HG02852 (cell line): ENCODE data around the gene AAMDC.

Experiments
- ATAC-seq: cut with Tn5 transposase; IDR thresholded peaks from one replicate; pipeline ENCODE4 v1.9.1; 2021; ENCODE audit warnings: mild to moderate bottlenecking, moderate library complexity; ENCODE audit not compliant: unreplicated experiment

Gene AAMDC

DNA sequence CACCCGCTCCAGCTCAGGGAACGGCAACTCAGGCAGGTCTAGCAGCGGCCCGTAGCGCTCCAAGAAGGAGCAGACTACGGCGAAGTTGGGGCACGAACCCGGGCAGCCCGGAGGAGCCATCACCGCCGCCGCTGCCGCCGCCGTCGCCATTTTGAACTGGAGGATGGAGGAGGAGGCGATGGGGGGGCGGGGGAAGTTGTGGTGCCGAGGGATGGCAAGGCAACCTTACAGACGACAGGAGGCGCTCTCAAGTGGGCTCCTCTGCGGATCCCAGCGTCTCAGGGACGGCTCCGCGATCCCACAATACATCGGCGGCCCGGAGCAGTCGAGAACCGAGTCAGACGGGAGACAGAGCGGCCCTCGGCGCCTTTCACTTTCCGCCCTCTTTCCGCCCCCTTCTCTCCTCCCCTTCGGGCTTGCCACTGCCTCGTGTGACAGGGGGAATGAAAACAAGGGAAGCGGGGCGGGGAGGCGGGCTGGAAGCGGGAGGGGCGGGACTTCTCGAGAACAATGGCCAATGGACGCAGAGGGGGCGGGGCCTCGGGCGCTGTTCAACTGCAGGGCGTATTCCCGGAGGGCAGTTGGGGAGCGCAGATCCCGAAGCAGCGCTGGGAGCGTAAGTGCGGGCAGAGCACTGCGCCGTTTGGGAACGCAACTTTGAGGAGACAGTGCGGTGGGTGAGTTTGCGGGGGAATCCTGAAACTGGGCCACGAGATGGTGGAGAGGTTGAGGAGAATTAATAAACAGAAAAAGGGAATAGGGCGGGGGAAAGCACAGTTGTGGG, at the start of gene AAMDC, which contains the start of gene RSF1:
Gene AAMDC, plus strand, starts transcription at position 580 of the 784 bp plus-strand sequence. CDS start 21,353 bp downstream, outside the sequence.
Gene RSF1, minus strand, starts transcription at position 158 of the 784 bp plus-strand sequence. Its CDS starts 8 bp downstream, at position 150.
- peak; percentile 83 for ATAC-seq

DNA sequence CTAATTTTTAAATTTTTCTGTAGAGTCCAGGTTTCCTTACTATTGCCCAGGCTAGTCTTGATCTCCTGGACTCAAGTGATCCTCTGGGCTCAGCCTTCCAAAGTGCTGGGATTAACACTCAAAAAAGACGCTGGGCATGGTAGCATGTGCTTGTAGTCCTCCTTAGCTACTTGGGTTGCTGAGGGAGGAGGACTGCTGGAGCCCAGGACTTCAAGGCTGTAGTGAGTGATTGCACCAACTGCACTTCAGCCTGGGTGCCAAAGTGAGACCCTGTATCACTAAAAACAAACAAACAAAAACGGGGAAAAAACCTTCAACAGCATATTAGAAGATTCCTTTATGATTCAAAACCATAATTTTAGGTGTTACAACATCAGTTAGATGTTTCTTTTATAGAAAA, 45.0 kb upstream of the AAMDC start:
- no peak for ATAC-seq

DNA sequence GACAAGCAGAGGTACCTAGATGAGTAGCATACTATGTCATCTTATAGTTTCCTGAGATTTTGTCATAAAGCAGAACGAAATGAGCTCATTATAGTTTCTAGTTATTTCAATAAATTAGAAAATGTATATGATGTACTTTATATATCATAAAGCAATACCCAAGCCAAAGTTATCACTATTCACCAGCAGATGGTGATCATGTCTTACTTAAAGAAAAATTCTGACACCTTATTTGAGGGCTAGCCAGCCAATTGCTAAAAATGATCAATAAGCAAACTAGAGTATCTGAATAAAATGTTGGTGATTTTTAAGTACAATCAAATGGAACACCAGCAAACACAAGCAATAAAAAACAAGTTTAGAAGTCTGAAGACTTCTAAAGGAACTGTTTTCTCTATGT, 44.5 kb upstream of the AAMDC start:
- ATAC-seq, result no peak

DNA sequence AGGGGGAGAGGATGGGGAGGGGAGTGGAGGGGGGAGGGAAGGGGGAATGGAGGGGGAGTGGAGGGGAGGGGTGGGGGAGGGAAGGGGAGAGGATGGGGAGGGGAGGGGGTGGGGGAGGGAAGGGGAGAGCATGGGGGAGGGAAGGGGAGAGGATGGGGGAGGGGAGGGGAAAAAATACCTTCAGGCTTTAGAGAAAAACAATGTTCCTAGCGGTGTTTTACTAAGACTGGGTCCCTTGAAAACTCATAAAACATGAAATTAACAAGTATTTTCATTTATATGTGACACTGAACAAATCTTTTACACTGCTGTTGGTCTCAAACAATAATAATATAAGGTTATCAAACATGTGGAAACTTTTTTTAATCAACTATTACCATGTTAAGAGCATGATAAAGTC, 42.8 kb upstream of the AAMDC start:
- ATAC-seq, result no peak

DNA sequence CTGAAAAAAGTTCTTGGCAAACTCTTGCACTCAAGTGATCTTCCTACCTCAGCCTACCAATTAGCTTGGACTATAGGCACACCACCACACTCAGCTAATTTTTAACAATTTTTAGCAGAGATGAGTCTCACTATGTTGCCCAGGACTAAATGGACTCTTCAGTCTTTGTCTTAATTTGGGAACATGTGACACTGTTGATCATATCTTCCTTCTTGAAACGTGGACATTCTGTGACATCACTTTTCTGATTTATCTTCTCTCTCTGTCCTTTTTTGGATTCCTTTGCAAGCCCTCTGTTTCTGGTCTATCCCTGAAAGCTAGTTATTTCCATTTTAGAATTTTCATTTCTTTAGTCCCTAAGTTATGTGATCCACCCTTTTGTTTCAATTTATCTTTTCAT, 42.4 kb upstream of the AAMDC start:
- ATAC-seq, result no peak

DNA sequence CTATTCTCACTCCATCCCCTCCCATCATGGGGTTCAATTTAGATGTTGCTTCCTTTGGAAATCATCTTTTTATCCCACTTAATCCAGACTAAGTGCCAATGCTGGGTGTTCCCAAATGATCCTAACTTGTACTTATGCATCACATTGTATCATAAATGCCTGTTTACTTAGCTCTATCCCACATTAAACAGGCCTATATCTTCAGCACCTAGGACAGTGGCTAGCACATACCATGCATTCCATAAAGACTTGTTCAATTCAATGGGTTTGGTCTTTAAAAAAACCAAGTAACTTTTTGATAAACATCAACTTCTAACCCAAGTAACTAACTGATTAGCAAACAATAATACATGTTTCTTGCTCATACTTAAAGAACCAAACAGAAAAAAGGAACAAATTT, 41.0 kb upstream of the AAMDC start:
- no peak for ATAC-seq

DNA sequence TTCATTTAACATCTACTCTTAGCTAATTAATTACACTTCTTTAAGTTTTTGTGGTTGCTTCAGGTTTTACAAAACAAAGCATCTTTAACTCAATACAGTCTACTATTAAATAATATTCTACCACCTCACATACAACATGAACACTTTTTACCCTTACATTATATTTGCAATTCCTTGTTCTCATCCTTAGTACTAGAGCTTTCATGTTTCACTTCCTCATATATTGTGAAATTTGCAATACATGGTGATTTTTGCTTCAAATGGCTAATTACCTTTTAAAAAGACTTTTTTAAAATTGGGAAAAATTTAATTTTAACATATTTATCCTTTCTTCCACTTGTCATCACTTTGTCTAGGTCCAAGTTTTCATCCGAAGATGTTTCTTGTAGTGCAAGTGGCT, 37.9 kb upstream of the AAMDC start:
- no peak for ATAC-seq

DNA sequence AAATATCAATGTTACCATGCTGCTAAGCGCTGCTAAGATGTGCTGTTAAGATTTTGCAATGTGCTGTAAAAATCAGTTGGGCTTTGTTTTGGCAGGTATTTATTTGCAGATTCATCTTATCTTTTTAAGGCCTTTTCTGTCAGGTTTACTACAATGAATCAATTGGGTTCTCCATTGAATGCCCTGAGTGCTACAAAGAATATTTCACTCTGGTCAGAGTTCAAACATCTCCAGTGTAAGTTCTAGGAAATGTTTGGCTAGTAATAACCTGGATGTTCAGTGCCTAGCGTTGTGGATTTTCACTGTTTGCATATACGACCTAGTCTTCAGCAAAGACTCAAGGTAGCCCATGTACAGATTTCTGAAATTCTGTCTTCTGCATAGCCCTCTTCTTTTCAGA, 36.4 kb upstream of the AAMDC start:
- ATAC-seq, result no peak

DNA sequence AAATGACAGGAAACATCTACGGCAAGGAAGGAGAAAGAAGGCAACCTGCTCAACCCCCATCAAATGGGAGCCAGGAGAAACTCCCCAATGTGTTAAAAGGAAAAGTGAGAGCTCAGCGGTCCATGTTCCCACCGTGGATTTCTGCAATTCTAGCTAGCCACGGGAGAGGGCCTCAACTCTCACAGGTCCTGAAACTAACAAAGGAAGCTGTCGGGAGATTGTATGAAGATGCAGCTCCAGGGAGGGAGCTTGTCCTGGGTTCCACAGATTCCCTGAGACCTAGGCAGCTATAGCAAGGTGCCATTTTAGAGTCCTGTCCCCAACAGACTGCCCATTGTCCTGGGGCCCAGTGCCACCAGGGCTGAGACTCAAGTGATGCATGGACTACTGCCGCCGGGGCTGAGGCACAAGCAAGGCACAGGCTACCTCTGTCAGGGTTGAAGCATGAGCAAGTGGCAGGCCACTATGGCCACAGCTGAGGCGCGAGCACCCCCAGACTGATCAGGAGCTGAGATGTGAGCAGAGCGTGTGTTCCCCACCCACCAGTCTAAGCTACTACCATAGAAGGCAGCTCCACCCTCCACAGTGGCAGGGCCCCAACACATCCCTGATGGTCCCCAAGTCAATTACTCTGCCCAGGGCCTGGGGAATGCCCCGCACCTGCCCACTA, 31.7 kb upstream of the AAMDC start:
- ATAC-seq, result no peak

DNA sequence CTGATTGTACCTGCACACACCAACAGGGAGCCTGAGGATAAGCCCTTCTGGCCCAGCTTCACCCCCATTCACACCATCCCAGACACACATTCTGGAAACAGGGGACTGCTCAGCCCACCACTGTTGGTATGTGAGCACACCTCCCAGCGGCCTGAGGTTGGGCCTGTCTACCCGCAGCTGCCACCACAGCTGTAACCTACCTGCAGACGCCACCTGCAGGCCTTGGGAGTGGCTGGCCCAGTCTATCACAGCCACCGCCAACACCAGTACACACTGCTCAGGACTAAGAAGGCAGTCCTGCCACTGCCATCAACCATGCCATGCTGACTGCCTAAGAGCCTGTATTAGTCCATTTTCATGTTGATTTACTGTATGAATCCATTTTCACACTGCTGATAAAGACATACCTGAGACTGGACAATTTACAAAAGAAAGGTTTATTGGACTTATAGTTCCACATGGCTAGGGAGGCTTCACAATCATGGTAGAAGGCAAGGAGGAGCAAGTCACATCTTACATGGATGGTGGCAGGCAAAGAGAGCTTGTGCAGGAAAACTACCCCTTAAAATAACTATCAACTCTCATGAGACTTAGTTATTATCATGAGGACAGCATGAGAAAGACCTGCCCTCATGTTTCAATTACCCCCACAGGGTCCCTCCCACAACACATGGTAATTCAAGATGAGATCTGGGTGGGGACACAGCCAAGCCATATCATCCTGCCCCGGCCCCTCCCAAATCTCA, 31.0 kb upstream of the AAMDC start:
- ATAC-seq, result no peak

DNA sequence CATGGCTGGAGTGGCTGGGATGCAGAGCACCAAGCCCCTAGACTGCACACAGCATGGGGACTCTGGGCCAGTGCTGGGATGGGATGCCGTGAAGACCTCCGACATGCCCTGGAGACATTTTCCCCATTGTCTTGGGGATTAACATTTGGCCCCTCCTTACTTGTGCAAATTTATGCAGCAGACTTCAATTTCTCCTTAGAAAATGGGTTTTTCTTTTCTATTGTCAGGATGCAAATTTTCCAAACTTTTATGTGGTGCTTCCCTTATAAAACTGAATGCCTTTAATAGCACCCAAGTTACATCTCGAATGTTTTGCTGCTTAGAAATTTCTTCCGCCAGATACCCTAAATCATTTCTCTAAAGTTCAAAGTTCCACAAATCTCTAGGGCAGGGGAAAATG, 29.6 kb upstream of the AAMDC start:
- ATAC-seq, result no peak

DNA sequence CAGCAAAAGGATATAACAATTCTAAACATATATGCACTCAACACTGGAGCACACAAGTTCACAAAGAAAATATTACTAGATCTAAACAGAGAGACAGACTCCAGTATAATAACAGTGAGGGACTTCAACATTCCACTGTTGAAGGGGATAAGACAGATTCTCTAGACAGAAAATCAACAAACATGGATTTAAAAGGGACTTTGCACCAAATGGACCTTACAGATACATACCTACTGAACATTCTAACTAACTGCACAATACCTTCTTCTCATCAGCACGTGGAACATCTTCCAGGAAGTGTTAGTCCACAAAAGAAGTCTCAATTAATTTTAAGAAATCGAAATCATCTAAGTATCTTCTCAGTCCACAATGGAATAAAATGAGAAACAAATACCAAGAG, 27.0 kb upstream of the AAMDC start:
- ATAC-seq, result no peak

DNA sequence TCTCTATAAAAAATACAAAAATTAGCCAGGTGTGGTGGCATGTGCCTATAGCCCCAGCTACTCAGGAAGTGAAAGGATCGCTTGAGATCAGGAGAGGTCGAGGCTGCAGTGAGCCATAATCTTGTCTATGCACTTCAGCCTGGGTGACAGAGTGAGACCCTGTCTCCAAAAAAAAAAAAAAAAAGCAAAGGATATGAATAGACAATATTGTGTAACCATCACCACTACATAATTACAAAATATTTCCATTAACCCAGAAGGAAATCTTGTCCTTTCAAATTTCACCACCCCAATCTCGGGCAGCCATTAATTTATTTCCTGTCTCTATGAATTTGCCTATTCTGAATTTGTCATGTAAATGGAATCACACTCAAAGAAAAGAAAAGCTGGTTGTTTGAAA, 21.6 kb upstream of the AAMDC start:
- no peak for ATAC-seq

DNA sequence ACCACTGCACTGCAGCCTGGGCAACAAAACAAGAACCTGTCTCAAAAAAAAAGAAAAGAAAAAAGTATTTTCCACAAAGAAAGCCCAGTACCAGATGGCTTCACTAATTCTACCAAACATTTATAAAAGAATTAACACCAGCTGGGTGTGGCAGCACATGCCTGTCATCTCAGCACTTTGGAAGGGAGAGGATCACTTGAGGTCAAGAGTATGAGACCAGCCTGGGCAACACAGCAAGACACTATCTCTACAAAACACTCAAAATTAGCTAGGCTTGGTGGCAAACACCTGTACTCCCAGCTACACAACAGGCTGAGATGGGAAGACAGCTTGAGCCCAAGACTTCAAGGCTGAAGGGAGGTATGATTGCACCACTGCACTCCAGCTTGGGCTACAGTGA, 20.5 kb upstream of the AAMDC start:
- no peak for ATAC-seq

DNA sequence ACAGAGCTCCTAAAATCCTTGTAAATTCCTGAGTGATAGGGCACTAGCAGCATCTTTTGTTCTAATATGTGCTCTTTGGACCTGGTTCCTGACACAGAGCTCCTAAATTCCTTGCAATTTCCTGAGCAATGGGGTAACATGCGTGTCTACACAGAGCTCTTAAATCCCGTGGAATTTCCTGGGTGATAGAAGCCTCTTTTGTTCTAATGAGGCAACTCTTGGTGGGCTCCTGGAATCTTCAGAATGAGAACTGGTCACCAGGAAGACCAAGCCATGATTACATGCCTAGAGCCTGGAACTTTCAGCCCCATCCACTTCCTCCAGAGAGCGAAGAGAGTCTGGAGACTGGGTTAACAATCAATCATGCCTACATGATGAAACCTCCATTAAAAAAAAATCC, 19.5 kb upstream of the AAMDC start:
- no peak for ATAC-seq

DNA sequence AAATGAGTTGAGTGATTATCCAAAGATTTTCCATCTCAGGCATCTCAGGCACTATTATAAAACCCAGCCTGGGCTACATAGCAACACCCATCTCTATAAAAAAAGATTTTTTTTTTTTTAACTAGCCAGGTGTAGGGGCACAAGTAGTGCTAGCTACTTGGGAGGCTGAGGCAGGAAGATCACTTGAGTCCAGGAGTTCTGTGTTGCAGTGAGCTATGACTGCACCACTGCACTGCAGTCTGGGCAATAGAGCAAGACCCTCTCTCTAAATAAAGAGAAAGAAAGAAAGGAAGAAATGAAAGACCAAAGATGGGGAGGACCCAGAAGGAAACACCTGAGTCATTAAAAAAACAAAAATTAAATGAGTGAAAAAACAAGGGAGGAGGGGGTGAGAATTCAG, 14.5 kb upstream of the AAMDC start:
- ATAC-seq, result no peak

DNA sequence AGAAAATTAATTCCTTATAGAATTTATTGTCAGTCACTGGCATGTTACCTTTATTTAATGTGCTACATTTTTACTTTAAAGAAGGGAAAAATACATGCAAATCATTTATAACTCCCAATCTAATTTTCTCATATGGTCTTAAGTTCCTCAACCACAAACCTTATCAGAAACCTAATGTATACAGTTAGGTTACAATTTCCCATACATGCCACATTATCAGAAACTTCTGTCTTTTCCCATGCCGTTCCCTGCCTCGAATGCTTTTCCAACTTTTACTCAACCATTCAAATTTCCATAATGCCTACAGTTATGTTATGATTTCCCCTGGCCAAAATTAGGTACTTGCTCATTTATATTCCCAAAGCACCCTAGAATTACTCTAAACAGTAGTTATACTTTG, 14.0 kb upstream of the AAMDC start:
- no peak for ATAC-seq

DNA sequence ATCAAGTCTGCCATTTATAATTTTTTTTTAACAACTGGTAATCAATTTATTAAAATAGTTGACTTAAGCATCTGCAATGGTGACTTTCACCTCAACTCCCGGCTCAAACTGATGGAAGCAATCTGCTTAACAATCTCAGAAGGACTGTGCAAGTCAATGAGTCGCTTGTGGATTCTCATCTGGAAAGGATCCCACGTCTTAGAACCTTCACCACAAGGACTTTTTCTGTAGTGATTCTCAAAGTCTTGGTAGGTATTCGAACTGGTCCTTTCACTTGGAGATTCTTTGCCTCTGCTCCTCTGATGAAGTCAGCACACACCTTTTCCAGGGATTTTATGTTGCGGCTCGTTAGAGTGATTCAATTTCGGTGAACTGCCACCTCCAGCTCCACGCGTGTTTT, 7.7 kb upstream of the AAMDC start:
- no peak for ATAC-seq

DNA sequence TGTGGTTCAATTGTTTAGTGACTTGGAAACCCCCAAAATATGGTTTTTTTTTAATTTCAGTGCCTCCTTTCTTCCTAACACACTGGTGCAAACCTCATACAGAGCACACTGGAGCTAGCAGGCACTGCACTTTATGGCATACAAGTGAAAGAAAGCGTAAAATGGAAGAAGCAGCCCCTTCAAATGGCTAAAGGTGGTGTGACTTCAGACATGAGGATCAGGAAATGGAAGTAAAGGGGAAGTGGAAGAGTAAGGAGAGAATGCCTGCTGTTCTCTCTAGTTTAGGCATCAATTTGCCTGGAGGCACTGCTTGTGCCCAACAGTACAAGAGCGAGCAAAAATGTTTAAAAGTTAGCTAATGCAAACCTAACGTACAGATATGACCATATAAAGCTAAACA, 6.1 kb upstream of the AAMDC start:
- no peak for ATAC-seq

DNA sequence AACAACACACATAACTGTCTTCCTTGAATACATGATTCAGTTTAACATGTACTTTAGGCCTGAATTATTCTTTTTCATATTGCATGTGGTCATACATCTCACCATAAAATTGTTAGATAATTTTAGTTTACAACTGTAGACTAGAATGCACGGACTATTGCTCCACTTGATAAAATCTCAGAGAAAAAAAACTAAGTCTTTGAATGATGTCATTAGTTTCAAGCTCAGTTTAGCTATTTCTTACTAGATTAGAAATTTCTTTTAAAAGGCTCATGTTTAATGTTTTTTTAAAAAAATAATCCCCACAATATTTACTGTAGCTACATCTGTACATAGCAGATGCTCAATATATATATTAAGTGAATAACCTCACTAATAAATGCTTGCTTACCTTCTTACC, 5.5 kb upstream of the AAMDC start:
- no peak for ATAC-seq

DNA sequence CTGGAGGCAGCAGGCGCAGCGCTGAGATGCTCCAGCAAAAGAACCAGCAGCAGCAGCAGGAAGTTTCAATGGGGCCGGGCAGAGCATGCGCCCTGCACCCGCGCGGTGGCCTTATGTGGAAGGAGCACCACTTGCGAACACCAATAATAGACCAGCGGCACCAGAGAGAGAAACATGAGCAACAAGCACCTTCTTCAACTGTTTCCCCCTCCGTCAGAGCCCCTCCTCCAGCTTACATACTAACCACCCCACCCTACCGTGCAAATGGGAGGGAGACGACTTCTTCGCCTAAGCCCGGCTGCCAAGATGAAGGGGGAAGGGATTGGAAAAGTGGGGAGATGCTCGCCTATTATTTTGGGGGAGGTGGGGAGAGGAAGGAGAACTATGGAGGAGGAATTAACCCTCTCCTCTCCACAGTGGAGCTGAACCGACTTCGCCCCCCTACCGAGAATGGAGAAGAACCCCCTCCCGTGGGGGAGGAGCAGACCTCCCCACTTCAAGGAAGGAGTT, 1.5 kb upstream of the AAMDC start:
- ATAC-seq, result peak; percentile 46
